Left renal cortex interstitium (tissue), 4 donors: Measurements from ENCODE around the gene PRAMEF5. TPM values are rescaled to one million over a fixed set of nuclear protein-coding genes. Genes with fewer than 3 reads are reported as not detected.
"Not testable (repeated sequence)": the region's sequence is repeated elsewhere in the genome, so short reads cannot be mapped to it uniquely, and the experiment has no call there.

Experiments used
- DNase-seq, 4 donors: peaks; one replicate each; pipeline ENCODE4 v3.0.0-alpha.2; 2013; ENCODE audit warnings: low read depth in 4 of 4, low spot score in 2 of 4, missing footprints in 1 of 4
- polyA plus RNA-seq, 4 donors: library from polyadenylated mRNA; unstranded; fragments of 120-200 nt; gene quantifications; one replicate each; pipeline ENCODE4 v1.2.1, GENCODE V29; 2013; ENCODE audit not compliant: insufficient read length in 4 of 4

PRAMEF5 gene
- polyA plus RNA-seq = not detected

GRCh38 chr1:13253898-13254297, at the start of gene PRAMEF5:
TSS of gene PRAMEF5 (plus strand) at chr1:13254198. CDS start at chr1:13259269, 5,071 bp downstream.
- DNase-seq = not testable (repeated sequence)

- not testable (repeated sequence) for DNase-seq
Measured at GRCh38 chr1:13208712-13209111, 45.3 kb upstream of the PRAMEF5 start.

GRCh38 chr1:13216619-13217018, 37.4 kb upstream of the PRAMEF5 start:
- not testable (repeated sequence) for DNase-seq

- DNase-seq = not testable (repeated sequence)
Measured at GRCh38 chr1:13219203-13219602, 34.8 kb upstream of the PRAMEF5 start.

- not testable (repeated sequence) for DNase-seq
Measured at GRCh38 chr1:13222788-13223187, 31.2 kb upstream of the PRAMEF5 start.

GRCh38 chr1:13224480-13225060, 29.4 kb upstream of the PRAMEF5 start:
- DNase-seq = no peak

GRCh38 chr1:13225675-13226204, 28.3 kb upstream of the PRAMEF5 start, which contains the start of gene PRAMEF18:
TSS of gene PRAMEF18 (minus strand) at chr1:13226154. CDS start at chr1:13226106, 48 bp downstream.
- not testable (repeated sequence) for DNase-seq

GRCh38 chr1:13227271-13228055, 26.5 kb upstream of the PRAMEF5 start:
- not testable (repeated sequence) for DNase-seq

GRCh38 chr1:13228343-13228781, 25.6 kb upstream of the PRAMEF5 start:
- peak in 1 of 4 donors; percentile 6 for DNase-seq

- DNase-seq = not testable (repeated sequence)
Measured at GRCh38 chr1:13230096-13230495, 23.9 kb upstream of the PRAMEF5 start.

GRCh38 chr1:13230601-13231000, 23.4 kb upstream of the PRAMEF5 start:
- DNase-seq = not testable (repeated sequence)

- not testable (repeated sequence) for DNase-seq
Measured at GRCh38 chr1:13231061-13231750, 22.8 kb upstream of the PRAMEF5 start.

GRCh38 chr1:13232056-13232455, 21.9 kb upstream of the PRAMEF5 start:
- DNase-seq = not testable (repeated sequence)

GRCh38 chr1:13234057-13234456, 19.9 kb upstream of the PRAMEF5 start:
- DNase-seq = not testable (repeated sequence)

GRCh38 chr1:13237572-13237971, 16.4 kb upstream of the PRAMEF5 start:
- DNase-seq = not testable (repeated sequence)

- not testable (repeated sequence) for DNase-seq
Measured at GRCh38 chr1:13239633-13240032, 14.4 kb upstream of the PRAMEF5 start.

GRCh38 chr1:13243536-13244263, 10.3 kb upstream of the PRAMEF5 start:
- not testable (repeated sequence) for DNase-seq

- not testable (repeated sequence) for DNase-seq
Measured at GRCh38 chr1:13245841-13246553, 8.0 kb upstream of the PRAMEF5 start.

GRCh38 chr1:13246554-13246871, 7.5 kb upstream of the PRAMEF5 start:
- DNase-seq = not testable (repeated sequence)

- not testable (repeated sequence) for DNase-seq
Measured at GRCh38 chr1:13247122-13247521, 6.9 kb upstream of the PRAMEF5 start.
